ENCODE results near the gene CCDC85B. TPM values are rescaled to one million over a fixed set of nuclear protein-coding genes. Genes with fewer than 3 reads are reported as not detected.
A peak's percentile ranks its signal among the peaks of the same experiment; 100 is the strongest.

Gene CCDC85B
- total RNA-seq, 2 donors from 2014 or later: 75.8 to 100 TPM

GRCh38 chr11:65861533-65862183 is 28.8 kb upstream of the CCDC85B start:
- Histone ChIP-seq H3K27me3 (replicated peaks; ENCODE audit: insufficient read depth) (no peaks in the 10 kb centered on the region), H3K4me3 (peak overlapping the region; percentile 96), H3K27ac (peak overlapping the region; percentile 98 to 100), H3K36me3 (peaks cover 48% of the 10 kb centered on the region), H3K4me1 (ENCODE audit: control insufficient read depth in 1 of 2, low read depth in 2 of 2) (peaks cover 11 to 22% of the 10 kb centered on the region in 2 donors), H3K9me3 (no peaks in the 10 kb centered on the region)
- ATAC-seq (ENCODE audit: insufficient number of reproducible peaks, low FRiP score, low read depth): no peak
- TF ChIP-seq, protein P1, sequence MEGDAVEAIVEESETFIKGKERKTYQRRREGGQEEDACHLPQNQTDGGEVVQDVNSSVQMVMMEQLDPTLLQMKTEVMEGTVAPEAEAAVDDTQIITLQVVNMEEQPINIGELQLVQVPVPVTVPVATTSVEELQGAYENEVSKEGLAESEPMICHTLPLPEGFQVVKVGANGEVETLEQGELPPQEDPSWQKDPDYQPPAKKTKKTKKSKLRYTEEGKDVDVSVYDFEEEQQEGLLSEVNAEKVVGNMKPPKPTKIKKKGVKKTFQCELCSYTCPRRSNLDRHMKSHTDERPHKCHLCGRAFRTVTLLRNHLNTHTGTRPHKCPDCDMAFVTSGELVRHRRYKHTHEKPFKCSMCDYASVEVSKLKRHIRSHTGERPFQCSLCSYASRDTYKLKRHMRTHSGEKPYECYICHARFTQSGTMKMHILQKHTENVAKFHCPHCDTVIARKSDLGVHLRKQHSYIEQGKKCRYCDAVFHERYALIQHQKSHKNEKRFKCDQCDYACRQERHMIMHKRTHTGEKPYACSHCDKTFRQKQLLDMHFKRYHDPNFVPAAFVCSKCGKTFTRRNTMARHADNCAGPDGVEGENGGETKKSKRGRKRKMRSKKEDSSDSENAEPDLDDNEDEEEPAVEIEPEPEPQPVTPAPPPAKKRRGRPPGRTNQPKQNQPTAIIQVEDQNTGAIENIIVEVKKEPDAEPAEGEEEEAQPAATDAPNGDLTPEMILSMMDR (IDR thresholded peaks at IDR 0.05): no peak
- DNase-seq (ENCODE audit: low spot score): no peak

- peak overlapping the region; percentile 98 to 100 for H3K27ac ChIP-seq
- DNase-seq (ENCODE audit: low spot score): no peak
Measured at GRCh38 chr11:65862191-65862735, 28.2 kb upstream of the CCDC85B start.

GRCh38 chr11:65862941-65863888 is 27.3 kb upstream of the CCDC85B start:
- Histone ChIP-seq H3K27me3 (replicated peaks; ENCODE audit: insufficient read depth) (no peaks in the 10 kb centered on the region), H3K4me1 (ENCODE audit: control insufficient read depth in 1 of 2, low read depth in 2 of 2) (peaks cover 11 to 27% of the 10 kb centered on the region in 2 donors), H3K36me3 (peaks cover 62% of the 10 kb centered on the region), H3K9me3 (no peaks in the 10 kb centered on the region), H3K27ac (peak overlapping the region in 1 of 2 donors; percentile 100), H3K4me3 (no peak overlapping the region)
- DNase-seq (ENCODE audit: low spot score): no peak
- no peak for ATAC-seq (ENCODE audit: insufficient number of reproducible peaks, low FRiP score, low read depth)
- TF ChIP-seq, protein P1 (IDR thresholded peaks at IDR 0.05): no peak

More at GRCh38 chr11:65862191-65862735, 28.2 kb upstream of the CCDC85B start:
- no peak for ATAC-seq (ENCODE audit: insufficient number of reproducible peaks, low FRiP score, low read depth)
- Histone ChIP-seq H3K4me3 (no peak overlapping the region), H3K9me3 (no peaks in the 10 kb centered on the region), H3K36me3 (peaks cover 54% of the 10 kb centered on the region), H3K4me1 (ENCODE audit: control insufficient read depth in 1 of 2, low read depth in 2 of 2) (peaks cover 11 to 24% of the 10 kb centered on the region in 2 donors), H3K27me3 (replicated peaks; ENCODE audit: insufficient read depth) (no peaks in the 10 kb centered on the region)
- TF ChIP-seq, protein P1 (IDR thresholded peaks at IDR 0.05): no peak

GRCh38 chr11:65863889-65864705 is 26.4 kb upstream of the CCDC85B start:
- H3K27me3 ChIP-seq (replicated peaks; ENCODE audit: insufficient read depth): no peaks in the 10 kb centered on the region
- no peak overlapping the region for H3K4me3 ChIP-seq
- ATAC-seq (ENCODE audit: insufficient number of reproducible peaks, low FRiP score, low read depth) (no peak), DNase-seq (ENCODE audit: low spot score) (no peak)
- peaks cover 11 to 27% of the 10 kb centered on the region in 2 donors for H3K4me1 ChIP-seq (ENCODE audit: control insufficient read depth in 1 of 2, low read depth in 2 of 2)
- H3K9me3 ChIP-seq: no peaks in the 10 kb centered on the region
- peaks cover 63% of the 10 kb centered on the region for H3K36me3 ChIP-seq
- H3K27ac ChIP-seq: no peak overlapping the region
- TF ChIP-seq, protein P1 (IDR thresholded peaks at IDR 0.05): no peak

Measured in thoracic aorta (tissue), 2 donors.